HG03103 (cell line): Measurements from ENCODE around the gene RUSC2.
"Not testable (repeated sequence)": the region's sequence is repeated elsewhere in the genome, so short reads cannot be mapped to it uniquely, and the experiment has no call there.

Source experiments
- ATAC-seq: cut with Tn5 transposase; IDR thresholded peaks from one replicate; pipeline ENCODE4 v1.9.1; 2021; ENCODE audit warnings: low read depth; ENCODE audit not compliant: unreplicated experiment

The RUSC2 gene

GRCh38 chr9:35521708-35522107 is 31.8 kb downstream of the RUSC2 start:
- ATAC-seq: no peak

DNA sequence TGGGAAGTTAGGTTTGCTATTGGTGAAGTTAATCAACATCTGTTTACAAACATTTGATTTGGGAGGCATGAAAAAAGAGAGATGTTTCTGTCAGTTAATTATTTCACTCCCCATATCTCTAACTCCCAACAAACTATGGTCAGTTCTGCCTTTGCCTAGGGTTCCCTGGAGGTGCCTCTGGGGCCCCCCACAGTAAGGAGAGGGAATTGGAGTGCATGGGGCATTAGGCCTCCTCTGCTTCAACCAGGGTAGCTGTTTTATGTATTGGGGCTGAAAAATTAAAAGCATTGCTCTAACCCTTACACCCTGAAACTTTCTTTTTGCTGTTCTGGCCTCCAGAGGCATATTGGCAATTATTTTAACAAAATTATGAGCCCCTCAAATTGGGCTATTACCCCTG is 32.3 kb downstream of the RUSC2 start:
- no peak for ATAC-seq

DNA sequence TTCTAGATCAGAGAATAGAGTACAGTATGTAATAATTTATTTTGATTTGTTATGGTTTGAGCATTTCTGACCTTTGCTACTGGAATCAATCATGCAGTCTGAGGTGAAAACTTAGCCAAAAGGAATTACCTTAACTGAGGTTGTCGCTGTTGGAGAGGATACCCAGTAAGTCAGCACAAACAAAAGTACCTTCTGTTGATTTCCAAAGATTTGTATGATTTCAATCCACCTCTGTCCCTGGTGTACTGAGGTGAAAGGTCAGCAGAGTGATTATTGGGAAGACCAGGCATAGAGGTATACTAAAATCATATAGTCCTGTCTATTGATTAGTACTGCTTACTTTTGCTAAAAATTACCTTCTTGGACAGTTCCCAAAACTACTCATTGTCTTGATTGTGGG is 32.8 kb downstream of the RUSC2 start:
- ATAC-seq: no peak

- ATAC-seq: not testable (repeated sequence)
These were observed 33.6 kb downstream of the RUSC2 start for GRCh38 chr9:35523556-35523955.

GRCh38 chr9:35526087-35526801 is 36.3 kb downstream of the RUSC2 start:
- no peak for ATAC-seq

GRCh38 chr9:35529161-35529823 is 39.4 kb downstream of the RUSC2 start:
- ATAC-seq: no peak

GRCh38 chr9:35533398-35533797 is 43.5 kb downstream of the RUSC2 start:
- ATAC-seq: no peak

DNA sequence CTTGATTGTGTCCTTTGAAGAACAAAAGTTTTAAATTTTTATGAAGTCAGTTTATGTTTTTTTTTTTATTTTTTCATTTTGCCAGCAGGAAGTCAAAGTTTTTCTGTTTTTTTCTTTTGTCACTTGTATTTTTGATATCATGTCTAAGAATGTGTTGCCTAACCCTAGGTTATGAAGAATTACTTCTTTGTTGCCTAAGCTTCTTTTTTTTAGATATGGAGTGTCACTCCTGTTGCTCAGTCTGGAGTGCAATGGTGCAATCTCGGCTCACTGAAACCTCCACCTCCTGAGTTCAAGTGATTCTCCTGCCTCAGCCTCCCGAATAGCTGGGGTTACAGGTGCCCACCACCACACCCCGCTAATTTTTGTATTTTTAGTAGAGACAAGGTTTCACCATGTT is 45.0 kb downstream of the RUSC2 start:
- not testable (repeated sequence) for ATAC-seq

DNA sequence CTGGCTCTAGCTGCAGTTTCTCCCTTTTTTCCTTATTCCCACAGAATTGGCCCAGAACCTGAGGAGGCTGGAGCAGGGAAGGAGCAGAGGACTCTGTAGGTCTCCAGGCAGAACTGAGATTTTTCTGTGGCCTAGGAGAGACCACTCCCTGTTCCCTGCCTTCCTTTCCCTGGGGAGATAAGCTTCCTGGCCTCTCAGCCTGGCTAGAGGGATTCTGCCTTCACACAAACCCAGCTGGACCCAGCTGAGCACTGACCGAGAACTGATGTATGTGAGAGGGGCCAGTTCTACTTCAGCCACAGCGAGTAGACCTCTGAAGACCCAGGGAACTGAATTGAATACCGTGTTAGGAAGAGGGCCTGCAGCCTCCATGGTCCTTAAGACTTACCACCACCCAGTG is 48.0 kb downstream of the RUSC2 start:
- ATAC-seq: no peak

- ATAC-seq: no peak
These were observed 48.7 kb downstream of the RUSC2 start for GRCh38 chr9:35538361-35539234.
